Measurements from ENCODE around the gene ADAMTS2.

DNA sequence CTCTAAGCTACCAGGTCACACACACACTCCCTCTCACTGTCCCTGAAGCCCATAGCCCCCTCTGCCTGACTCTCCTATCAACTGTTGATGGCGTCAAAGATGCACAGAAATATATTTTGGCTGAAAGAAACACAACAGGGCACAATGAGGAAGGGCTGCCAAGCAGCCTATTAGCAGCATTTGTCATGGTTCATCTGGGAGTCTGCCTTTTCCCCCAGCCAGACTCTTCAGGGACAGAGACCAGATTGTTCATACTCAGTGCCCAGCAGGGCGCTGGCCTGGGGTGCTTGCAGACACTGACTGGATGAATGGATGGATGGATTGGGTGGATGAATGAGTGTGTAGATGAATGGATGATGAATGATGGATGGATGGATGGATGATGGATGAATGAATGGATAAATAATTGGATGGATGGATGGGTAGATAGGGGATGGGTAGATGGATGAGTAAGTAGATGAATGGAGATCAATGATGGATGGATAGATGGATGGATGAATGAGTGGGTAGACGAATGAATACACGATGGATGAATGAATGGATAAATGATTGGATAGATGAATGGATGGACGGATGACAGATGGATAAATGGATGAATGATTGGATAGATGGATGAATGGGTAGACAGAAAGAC, 90.5 kb downstream of the ADAMTS2 start:
- TF ChIP-seq YY1 (IDR thresholded peaks at IDR 0.05; ENCODE audit: low read depth) (no peak), MAX (IDR thresholded peaks at IDR 0.05) (no peak), TAF1 (IDR thresholded peaks at IDR 0.05; ENCODE audit: low read depth) (no peak), TCF12 (IDR thresholded peaks at IDR 0.05; ENCODE audit: low read depth) (no peak)
- TF ChIP-seq, protein P1, sequence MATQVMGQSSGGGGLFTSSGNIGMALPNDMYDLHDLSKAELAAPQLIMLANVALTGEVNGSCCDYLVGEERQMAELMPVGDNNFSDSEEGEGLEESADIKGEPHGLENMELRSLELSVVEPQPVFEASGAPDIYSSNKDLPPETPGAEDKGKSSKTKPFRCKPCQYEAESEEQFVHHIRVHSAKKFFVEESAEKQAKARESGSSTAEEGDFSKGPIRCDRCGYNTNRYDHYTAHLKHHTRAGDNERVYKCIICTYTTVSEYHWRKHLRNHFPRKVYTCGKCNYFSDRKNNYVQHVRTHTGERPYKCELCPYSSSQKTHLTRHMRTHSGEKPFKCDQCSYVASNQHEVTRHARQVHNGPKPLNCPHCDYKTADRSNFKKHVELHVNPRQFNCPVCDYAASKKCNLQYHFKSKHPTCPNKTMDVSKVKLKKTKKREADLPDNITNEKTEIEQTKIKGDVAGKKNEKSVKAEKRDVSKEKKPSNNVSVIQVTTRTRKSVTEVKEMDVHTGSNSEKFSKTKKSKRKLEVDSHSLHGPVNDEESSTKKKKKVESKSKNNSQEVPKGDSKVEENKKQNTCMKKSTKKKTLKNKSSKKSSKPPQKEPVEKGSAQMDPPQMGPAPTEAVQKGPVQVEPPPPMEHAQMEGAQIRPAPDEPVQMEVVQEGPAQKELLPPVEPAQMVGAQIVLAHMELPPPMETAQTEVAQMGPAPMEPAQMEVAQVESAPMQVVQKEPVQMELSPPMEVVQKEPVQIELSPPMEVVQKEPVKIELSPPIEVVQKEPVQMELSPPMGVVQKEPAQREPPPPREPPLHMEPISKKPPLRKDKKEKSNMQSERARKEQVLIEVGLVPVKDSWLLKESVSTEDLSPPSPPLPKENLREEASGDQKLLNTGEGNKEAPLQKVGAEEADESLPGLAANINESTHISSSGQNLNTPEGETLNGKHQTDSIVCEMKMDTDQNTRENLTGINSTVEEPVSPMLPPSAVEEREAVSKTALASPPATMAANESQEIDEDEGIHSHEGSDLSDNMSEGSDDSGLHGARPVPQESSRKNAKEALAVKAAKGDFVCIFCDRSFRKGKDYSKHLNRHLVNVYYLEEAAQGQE (IDR thresholded peaks at IDR 0.05; ENCODE audit: low read depth): no peak
